ENCODE data around the gene ANKDD1A.

GRCh38 chr15:64869501-64869900, 42.2 kb upstream of the ANKDD1A start:
- no peak for TF ChIP-seq CTCF (IDR thresholded peaks at IDR 0.05; ENCODE audit: insufficient read depth, low read length, poor library complexity, severe bottlenecking)
- no peak for TF ChIP-seq EZH2phosphoT487 (conservative IDR thresholded peaks at IDR 0.05; ENCODE audit: low read length)
